Thoracic aorta (tissue), 2 donors: ENCODE measurements around the gene PREPL. TPM values are rescaled to one million over a fixed set of nuclear protein-coding genes. Genes with fewer than 3 reads are reported as not detected.
A peak's percentile ranks its signal among the peaks of the same experiment; 100 is the strongest.

ENCODE experiments used
- ATAC-seq: fragments of 150-250 bp; one replicate; pipeline ENCODE4 v1.8.0; 2017; ENCODE audit warnings: low read depth; ENCODE audit not compliant: insufficient number of reproducible peaks, low FRiP score
- DNase-seq: peaks from one replicate; pipeline ENCODE4 v3.0.0-alpha.2; 2020; ENCODE audit warnings: low spot score
- H3K27ac ChIP-seq, 2 donors: fragments of 200-600 bp; sonication (generic); 1 replicate in 1 of 2; 2 replicates in 1 of 2; pipeline ENCODE4 v1.5.1; 2016; ENCODE audit warnings: mild to moderate bottlenecking in 2 of 2, moderate library complexity in 2 of 2
- H3K27me3 ChIP-seq: fragments of 200-600 bp; sonication (generic); replicated peaks from 2 replicates; pipeline ENCODE4 v1.6.0; 2016; ENCODE audit warnings: mild to moderate bottlenecking; ENCODE audit not compliant: insufficient read depth
- H3K36me3 ChIP-seq: fragments of 200-600 bp; sonication (generic); one replicate; pipeline ENCODE4 v1.5.1; 2016
- H3K4me1 ChIP-seq, 2 donors: fragments of 200-600 bp; sonication (generic); 1 replicate in 1 of 2; 2 replicates in 1 of 2; pipeline versions ENCODE4 v1.5.1 to v1.6.0; 2016; ENCODE audit warnings: low read depth in 2 of 2, mild to moderate bottlenecking in 1 of 2; ENCODE audit not compliant: control insufficient read depth in 1 of 2
- H3K4me3 ChIP-seq: fragments of 200-600 bp; sonication (generic); 2 replicates; pipeline ENCODE4 v1.5.1; 2016; ENCODE audit warnings: mild to moderate bottlenecking
- H3K9me3 ChIP-seq: fragments of 200-600 bp; sonication (generic); 2 replicates; pipeline ENCODE4 v1.5.1; 2016
- total RNA-seq, 2 donors: library from RNA; depleted of rRNA; stranded (reverse); fragments of >200 nt; gene quantifications; one replicate each; pipeline versions ENCODE4 v1.1.0 to v1.2.3, GENCODE V29; 2016
- TF ChIP-seq, protein P1 (sequence below): fragments of 200-600 bp; sonication (generic); IDR thresholded peaks from one replicate; pipeline ENCODE4 v1.5.1; 2019; ENCODE audit warnings: antibody characterized with exemption

The PREPL gene
- total RNA-seq, 2 donors from 2014 or later, result 56.0 to 65.2 TPM

DNA sequence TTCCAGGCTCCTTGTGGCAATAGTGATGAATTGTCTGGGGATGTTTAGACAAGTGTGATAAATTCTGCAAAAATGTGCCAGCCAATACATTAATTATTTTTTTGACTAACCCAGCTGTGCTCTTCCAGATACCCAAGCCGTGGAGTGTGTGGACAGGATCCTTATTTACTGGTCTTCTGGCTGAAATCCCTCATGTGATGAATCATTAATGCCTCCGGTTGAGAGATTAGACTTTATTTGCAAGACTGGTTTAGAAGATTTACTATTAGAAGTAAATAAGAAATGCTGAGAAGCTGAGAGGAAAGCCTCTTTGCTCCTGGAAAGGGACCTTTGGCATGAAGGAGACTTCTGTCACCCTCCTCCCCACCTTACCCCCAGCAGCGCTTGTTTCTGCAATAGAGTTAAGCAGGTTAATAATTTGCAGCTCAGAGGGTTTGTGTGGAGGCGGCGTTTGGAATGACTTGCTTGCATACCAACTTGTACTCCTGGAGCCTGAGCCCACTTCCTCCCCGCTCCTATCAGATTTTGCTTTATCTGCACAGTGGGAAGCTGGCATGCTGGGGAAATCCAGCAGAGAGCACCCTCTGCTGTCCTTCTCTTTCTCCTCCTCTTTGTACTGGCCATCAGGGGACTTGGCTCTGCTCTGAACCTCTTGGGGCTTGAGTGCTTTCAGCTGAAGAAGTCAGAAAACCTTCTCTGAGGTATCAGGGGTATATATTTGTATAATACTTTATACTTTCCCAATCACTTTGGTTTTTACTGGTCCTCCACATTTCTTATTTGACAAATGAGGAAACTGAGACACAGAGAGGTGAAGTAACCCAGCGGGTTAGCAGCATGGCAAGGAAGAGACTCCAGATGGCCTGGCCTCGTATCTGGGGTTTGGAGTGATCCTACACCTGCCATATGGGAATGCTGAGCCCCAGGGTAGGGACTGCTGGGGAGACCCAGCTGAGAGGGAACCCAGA, 69.7 kb downstream of the PREPL start:
- TF ChIP-seq, protein P1, sequence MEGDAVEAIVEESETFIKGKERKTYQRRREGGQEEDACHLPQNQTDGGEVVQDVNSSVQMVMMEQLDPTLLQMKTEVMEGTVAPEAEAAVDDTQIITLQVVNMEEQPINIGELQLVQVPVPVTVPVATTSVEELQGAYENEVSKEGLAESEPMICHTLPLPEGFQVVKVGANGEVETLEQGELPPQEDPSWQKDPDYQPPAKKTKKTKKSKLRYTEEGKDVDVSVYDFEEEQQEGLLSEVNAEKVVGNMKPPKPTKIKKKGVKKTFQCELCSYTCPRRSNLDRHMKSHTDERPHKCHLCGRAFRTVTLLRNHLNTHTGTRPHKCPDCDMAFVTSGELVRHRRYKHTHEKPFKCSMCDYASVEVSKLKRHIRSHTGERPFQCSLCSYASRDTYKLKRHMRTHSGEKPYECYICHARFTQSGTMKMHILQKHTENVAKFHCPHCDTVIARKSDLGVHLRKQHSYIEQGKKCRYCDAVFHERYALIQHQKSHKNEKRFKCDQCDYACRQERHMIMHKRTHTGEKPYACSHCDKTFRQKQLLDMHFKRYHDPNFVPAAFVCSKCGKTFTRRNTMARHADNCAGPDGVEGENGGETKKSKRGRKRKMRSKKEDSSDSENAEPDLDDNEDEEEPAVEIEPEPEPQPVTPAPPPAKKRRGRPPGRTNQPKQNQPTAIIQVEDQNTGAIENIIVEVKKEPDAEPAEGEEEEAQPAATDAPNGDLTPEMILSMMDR, result peak; percentile 51
- Histone ChIP-seq H3K9me3 (no peaks in the 10 kb centered on the region), H3K4me1 (peaks cover 21 to 44% of the 10 kb centered on the region in 2 donors), H3K36me3 (no peaks in the 10 kb centered on the region), H3K4me3 (peak overlapping the region; percentile 57), H3K27ac (peak overlapping the region; percentile 12 to 45), H3K27me3 (no peaks in the 10 kb centered on the region)
- ATAC-seq (peak; percentile 8), DNase-seq (no peak)

DNA sequence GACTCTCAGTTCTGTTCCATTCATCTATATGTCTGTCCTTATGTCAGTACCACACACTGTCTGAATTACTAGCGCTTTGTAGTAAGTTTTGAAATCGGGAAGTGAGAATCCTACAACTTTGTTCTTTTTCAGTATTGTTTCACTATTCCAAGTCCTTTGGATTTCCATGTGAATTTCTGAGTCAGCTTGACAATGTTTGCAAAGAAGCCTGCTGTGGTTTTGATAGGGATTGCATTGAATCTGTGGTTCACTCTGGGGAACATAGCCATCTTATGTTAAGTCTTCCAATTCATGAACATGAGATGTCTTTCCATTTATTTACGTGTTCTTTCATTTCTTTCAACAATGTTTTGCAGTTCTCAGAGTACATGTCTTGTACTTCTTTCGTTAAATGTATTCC, 71.0 kb downstream of the PREPL start:
- TF ChIP-seq, protein P1, result no peak
- no peak overlapping the region for H3K4me3 ChIP-seq
- peaks cover 13 to 33% of the 10 kb centered on the region in 2 donors for H3K4me1 ChIP-seq
- DNase-seq (no peak), ATAC-seq (no peak)
- H3K27ac ChIP-seq, result no peak overlapping the region
- H3K9me3 ChIP-seq, result no peaks in the 10 kb centered on the region
- no peaks in the 10 kb centered on the region for H3K27me3 ChIP-seq
- H3K36me3 ChIP-seq, result no peaks in the 10 kb centered on the region

DNA sequence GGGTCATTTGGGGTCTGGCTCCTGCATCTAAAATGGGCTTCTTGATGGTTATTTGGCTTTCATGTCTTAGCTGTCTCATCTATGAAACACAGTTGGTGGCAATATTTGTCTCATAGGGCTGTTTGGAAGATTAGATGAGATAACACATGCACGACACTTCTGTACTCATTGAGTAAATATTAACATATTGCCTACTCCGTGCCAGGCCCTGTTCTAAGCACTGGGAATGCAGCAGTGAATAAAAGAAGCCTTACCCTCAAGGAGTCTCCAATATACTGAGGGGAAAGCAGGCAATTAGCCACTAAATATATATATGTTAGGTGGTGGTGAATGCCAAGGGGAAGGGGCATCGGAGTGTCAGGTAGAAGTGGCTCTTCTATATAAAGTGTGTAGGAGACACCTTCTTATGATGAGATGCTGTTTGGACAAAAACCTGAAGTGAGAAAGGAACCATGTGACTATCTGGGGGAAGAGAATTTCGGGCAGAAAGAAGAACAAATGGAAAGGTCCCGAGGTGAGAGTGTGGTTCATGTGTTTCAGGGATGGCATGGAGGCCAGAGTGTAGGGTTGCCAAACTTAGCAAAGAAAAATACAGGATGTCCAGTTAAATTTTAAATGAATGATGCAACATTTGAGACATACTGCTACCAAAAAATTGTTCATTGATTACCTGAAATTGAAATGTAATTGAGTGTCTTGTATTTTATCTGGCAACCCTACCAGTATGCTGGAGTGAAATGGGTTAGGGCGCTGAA, 74.2 kb downstream of the PREPL start:
- no peaks in the 10 kb centered on the region for H3K9me3 ChIP-seq
- H3K36me3 ChIP-seq, result no peaks in the 10 kb centered on the region
- TF ChIP-seq, protein P1, result no peak
- ATAC-seq, result no peak
- no peaks in the 10 kb centered on the region for H3K27me3 ChIP-seq
- H3K4me3 ChIP-seq, result no peak overlapping the region
- DNase-seq, result no peak
- peaks cover 8 to 18% of the 10 kb centered on the region in 2 donors for H3K4me1 ChIP-seq
- no peak overlapping the region for H3K27ac ChIP-seq

DNA sequence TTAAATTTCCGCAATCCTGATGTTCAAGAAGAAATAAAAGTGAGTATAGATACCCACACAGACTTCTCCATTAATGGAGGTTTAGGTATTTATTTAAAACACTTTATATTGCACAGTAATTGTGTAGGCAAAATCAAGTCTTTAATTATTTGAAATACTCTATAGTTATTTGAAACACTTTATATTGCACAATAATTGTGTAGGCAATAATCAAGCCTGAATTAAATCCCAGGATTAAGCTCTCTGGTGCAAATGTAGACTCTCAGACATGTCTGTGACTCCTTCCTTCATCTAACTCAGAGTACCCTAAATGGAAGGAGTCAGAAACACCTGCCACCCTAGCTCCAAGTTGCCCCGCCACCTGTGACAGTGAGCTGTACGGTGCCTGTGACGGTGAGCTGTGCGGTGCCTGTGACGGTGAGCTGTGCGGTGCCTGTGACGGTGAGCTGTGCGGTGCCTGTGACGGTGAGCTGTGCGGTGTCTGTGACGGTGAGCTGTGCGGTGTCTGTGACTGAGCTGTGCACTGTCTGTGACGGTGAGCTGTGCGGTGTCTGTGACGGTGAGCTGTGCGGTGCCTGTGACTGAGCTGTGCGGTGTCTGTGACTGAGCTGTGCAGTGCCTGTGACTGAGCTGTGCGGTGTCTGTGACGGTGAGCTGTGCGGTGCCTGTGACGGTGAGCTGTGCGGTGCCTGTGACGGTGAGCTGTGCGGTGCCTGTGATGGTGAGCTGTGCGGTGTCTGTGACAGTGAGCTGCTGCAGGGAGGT, 75.0 kb downstream of the PREPL start:
- ATAC-seq (no peak), DNase-seq (no peak)
- TF ChIP-seq, protein P1, result no peak
- H3K9me3 ChIP-seq, result no peaks in the 10 kb centered on the region
- H3K4me1 ChIP-seq, result peaks cover 2 to 11% of the 10 kb centered on the region in 2 donors
- no peak overlapping the region for H3K27ac ChIP-seq
- no peak overlapping the region for H3K4me3 ChIP-seq
- no peaks in the 10 kb centered on the region for H3K36me3 ChIP-seq
- no peaks in the 10 kb centered on the region for H3K27me3 ChIP-seq
